Right atrium auricular region (tissue), 2 donors: ENCODE measurements around the gene PDE5A. TPM values are rescaled to one million over a fixed set of nuclear protein-coding genes. Genes with fewer than 3 reads are reported as not detected.

Experiments used
- DNase-seq: peaks from one replicate; pipeline ENCODE4 v3.0.0-alpha.2; 2019; ENCODE audit warnings: low spot score
- H3K27ac ChIP-seq, 2 donors: fragments of 200-600 bp; sonication (generic); 1 replicate in 1 of 2; 2 replicates in 1 of 2; pipeline ENCODE4 v1.5.1; 2016 to 2019
- H3K27me3 ChIP-seq, 2 donors: fragments of 200-600 bp; sonication (generic); one replicate each; pipeline versions ENCODE4 v1.5.1 to v1.6.0; 2017 to 2019
- H3K36me3 ChIP-seq: fragments of 200-600 bp; sonication (generic); one replicate; pipeline ENCODE4 v1.5.1; 2016
- H3K4me1 ChIP-seq, 2 donors: fragments of 200-600 bp; sonication (generic); one replicate each; pipeline versions ENCODE4 v1.5.1 to v1.6.0; 2017 to 2019
- H3K4me3 ChIP-seq, 2 donors: fragments of 200-600 bp; sonication (generic); 1 replicate in 1 of 2; 2 replicates in 1 of 2; pipeline ENCODE4 v1.5.1; 2017 to 2019; ENCODE audit warnings: mild to moderate bottlenecking in 1 of 2, moderate library complexity in 1 of 2
- H3K9me3 ChIP-seq, 2 donors: fragments of 200-600 bp; sonication (generic); one replicate each; pipeline ENCODE4 v1.5.1; 2019
- total RNA-seq, 2 donors: library from RNA; depleted of rRNA; stranded (reverse); fragments of >200 nt; gene quantifications; one replicate each; pipeline ENCODE4 v1.1.0, GENCODE V29; 2016
- TF ChIP-seq, protein P1 (sequence below), 2 donors: fragments of 200-600 bp; sonication (generic); IDR thresholded peaks; one replicate each; pipeline ENCODE4 v1.5.1; 2019; ENCODE audit warnings: antibody characterized with exemption in 2 of 2

PDE5A gene
- total RNA-seq, 2 donors from 2014 or later: 5.8 to 14.7 TPM

DNA sequence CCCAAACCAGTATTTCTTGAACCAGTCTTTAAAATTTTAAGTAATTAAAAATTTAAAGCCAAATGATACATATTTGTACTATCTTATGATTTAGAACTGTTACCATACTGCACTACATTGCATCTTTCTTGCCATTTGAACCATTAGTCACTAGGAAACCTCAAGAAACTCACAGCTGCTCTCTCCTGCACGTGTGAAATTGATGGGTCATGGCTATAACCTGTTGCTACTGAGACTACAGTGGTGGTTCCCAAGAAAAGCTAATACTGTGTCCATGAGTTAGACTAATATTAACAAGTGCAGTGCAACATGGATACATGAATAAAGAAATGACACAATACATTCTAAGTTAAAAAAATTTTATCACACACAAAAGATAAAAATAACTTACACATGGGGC is 88.4 kb downstream of the PDE5A start:
- H3K27me3 ChIP-seq: no peaks in the 10 kb centered on the region
- H3K9me3 ChIP-seq: no peaks in the 10 kb centered on the region
- TF ChIP-seq, protein P1, sequence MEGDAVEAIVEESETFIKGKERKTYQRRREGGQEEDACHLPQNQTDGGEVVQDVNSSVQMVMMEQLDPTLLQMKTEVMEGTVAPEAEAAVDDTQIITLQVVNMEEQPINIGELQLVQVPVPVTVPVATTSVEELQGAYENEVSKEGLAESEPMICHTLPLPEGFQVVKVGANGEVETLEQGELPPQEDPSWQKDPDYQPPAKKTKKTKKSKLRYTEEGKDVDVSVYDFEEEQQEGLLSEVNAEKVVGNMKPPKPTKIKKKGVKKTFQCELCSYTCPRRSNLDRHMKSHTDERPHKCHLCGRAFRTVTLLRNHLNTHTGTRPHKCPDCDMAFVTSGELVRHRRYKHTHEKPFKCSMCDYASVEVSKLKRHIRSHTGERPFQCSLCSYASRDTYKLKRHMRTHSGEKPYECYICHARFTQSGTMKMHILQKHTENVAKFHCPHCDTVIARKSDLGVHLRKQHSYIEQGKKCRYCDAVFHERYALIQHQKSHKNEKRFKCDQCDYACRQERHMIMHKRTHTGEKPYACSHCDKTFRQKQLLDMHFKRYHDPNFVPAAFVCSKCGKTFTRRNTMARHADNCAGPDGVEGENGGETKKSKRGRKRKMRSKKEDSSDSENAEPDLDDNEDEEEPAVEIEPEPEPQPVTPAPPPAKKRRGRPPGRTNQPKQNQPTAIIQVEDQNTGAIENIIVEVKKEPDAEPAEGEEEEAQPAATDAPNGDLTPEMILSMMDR (IDR thresholded peaks at IDR 0.05): no peak
- no peaks in the 10 kb centered on the region for H3K36me3 ChIP-seq
- no peak overlapping the region for H3K27ac ChIP-seq
- no peak overlapping the region for H3K4me3 ChIP-seq
- H3K4me1 ChIP-seq: peaks cover 0 to 4% of the 10 kb centered on the region in 2 donors
- DNase-seq: no peak

DNA sequence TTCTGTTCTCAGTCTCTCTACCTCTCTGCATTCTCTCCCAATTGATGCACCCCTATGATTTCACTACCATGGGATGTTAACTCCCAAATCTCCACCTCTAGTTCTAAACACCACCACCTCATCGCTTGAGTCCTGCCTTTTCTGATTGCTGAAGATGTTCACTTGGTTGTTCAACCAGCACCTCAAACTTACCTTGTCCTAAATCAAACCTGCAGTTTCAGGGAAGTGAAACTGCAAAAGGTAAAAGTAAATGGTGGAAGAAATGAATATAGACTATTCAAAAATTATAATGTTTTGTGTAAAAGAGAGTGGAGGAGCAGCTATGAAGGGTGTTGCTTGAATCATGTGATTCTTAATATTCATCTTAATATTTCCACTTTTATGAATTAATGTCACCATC is 91.0 kb downstream of the PDE5A start:
- no peak overlapping the region for H3K27ac ChIP-seq
- no peaks in the 10 kb centered on the region for H3K36me3 ChIP-seq
- no peak overlapping the region for H3K4me3 ChIP-seq
- H3K9me3 ChIP-seq: no peaks in the 10 kb centered on the region
- H3K27me3 ChIP-seq: no peaks in the 10 kb centered on the region
- no peak for DNase-seq
- TF ChIP-seq, protein P1 (IDR thresholded peaks at IDR 0.05): no peak
- H3K4me1 ChIP-seq: peaks cover 0 to 4% of the 10 kb centered on the region in 2 donors

DNA sequence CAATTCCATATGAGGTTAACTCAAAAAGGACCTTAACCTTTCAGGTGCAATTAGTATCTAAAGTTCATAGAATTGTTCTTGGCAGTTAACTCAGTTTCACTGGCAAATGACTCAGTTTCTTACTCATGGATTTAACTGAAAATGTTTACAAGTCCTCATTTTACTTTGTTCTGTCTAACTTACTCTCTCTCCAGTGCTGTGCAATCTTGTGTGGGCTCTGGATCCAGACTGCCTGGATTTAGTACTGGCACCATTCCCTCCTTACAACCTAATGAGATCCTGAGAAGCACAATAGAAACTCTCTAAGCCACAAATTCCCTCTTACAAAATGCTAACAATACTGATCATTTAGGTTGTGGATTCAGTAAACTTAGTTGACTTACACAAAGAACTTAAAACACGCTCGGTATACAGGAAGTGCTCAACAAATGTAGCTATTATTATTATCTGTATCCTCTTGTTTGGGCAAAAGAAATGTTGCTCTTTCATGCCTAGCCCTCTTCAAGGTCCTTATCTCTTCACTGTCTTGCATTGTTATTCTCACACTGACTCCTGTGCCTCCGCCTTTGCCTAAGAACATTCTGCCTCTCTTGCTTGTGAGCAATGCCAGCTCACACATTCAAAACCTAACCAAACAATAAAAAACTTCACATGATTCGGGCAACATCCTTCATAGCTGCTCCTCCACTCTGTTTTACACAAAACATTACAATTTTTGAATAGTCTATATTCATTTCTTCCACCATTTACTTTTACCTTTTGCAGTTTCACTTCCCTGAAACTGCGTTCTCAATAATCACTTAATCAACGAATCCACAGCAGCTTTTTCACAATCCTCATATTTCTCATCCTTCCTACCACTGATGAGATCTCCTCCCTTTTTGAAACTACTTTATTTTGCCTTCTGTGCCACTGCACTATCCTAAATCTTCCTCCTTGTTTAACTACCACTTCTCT is 91.8 kb downstream of the PDE5A start:
- no peak for DNase-seq
- no peak overlapping the region for H3K27ac ChIP-seq
- H3K36me3 ChIP-seq: no peaks in the 10 kb centered on the region
- no peaks in the 10 kb centered on the region for H3K9me3 ChIP-seq
- TF ChIP-seq, protein P1 (IDR thresholded peaks at IDR 0.05): no peak
- H3K4me3 ChIP-seq: no peak overlapping the region
- H3K27me3 ChIP-seq: no peaks in the 10 kb centered on the region
- peaks cover 0 to 4% of the 10 kb centered on the region in 2 donors for H3K4me1 ChIP-seq

DNA sequence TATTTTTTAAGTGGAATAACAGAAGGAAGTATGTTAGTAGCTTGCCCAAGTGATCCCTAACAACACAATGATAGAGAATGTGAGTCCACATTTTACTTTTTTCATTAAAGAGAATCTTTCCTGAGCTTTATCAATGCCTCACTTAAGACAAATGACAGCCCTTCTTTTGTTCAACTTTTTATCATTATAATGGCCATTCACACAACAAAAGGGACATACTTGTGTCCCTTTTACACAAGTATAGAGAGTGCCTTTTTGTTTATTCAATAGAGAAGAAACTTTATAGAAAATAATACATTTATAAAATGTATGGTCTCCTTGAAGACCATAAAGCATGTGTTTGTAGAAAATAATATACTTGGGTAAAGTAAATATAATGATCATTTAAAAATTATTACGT is 96.3 kb downstream of the PDE5A start:
- no peak overlapping the region for H3K27ac ChIP-seq
- H3K27me3 ChIP-seq: no peaks in the 10 kb centered on the region
- no peaks in the 10 kb centered on the region for H3K9me3 ChIP-seq
- TF ChIP-seq, protein P1 (IDR thresholded peaks at IDR 0.05): no peak
- H3K4me1 ChIP-seq: peaks cover 0 to 4% of the 10 kb centered on the region in 2 donors
- DNase-seq: no peak
- no peak overlapping the region for H3K4me3 ChIP-seq
- no peaks in the 10 kb centered on the region for H3K36me3 ChIP-seq

DNA sequence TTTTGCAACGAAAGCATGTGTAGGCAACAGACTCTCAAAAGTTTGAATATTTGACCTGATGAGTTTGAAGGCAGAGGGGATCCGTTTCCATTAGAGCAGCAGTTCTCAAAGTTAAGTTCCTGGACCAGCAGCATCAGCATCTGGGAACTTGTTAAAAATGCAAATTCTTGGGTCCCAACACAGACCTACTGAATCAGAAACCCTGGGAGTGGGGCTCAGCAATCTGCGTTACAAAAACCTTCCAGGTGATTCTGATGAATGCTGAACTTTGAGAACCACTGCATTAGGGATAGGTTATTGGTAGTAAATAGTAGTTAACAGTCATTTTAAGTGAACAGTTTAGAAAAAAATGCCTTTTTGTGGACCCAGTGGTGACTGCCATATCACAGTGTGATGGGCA is 98.8 kb downstream of the PDE5A start:
- Histone ChIP-seq H3K4me1 (peaks cover 0 to 6% of the 10 kb centered on the region in 2 donors), H3K4me3 (no peak overlapping the region), H3K36me3 (no peaks in the 10 kb centered on the region), H3K9me3 (no peaks in the 10 kb centered on the region), H3K27me3 (no peaks in the 10 kb centered on the region), H3K27ac (no peak overlapping the region)
- no peak for DNase-seq
- TF ChIP-seq, protein P1 (IDR thresholded peaks at IDR 0.05): no peak
